Measurements from ENCODE around the gene BRSK2. TPM values are rescaled to one million over a fixed set of nuclear protein-coding genes. Genes with fewer than 3 reads are reported as not detected.

BRSK2 gene
- total RNA-seq, 1 donor from 2014 or later: 0.59 TPM

DNA sequence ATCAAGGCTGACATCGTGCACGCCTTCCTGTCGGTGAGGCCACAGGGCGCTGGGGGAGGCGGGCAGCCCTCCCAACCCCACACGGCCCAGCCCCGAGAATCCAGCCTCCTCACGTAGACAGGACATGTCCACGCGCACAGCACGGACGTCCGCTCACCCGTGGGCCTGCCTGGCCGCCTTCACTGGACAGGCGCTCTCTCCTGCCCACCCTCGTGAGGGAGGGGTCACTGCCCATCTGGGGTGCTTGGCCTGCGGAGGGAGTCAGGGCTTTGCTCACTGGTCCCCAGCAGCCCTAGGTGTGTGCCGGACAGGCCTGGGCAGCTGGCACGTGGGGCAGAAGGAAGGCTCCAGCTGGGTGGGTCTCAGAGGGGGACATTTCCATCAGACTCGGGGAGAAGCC lies 64.8 kb downstream of the BRSK2 start:
- DNase-seq: no peak

DNA sequence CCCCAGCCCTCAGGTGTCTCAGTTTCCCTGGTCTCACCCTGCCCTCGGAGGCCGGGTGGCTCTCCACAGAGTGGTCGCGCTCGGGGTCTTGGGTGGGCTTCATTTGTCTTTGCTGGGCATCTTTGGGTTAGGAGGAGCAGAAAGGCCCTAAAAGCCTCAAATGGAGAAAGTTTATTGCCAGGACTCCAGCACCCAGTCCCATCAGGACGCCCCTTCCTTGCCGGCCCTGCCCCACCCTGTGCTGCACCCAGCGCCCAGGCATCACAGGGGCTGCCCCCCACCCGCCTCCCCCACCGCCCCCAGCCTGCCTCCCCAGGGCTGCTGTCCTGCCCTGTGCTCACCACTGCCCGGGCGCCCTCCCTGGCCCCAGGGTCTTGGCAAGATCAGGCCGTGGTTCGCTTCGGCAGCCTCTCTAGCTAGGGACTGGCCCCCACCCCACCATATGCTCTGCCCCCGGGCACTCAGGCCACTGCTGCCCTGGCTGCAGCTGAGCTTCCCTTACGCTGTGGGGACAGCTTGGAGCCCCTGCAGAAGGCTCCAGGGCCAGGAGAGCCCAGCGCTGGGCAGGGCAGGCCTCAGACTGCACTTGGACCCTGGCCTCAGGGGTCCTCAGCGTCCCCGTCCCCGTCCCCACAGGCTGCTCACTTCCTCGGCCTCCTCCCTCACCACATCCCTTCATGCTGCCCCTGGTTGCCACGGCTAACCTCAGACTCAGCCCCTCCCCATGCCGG lies 65.5 kb downstream of the BRSK2 start:
- no peak for DNase-seq

GRCh38 chr11:1455763-1456060 lies 66.0 kb downstream of the BRSK2 start:
- no peak for DNase-seq

- DNase-seq: no peak
Measured at GRCh38 chr11:1456176-1456575, 66.4 kb downstream of the BRSK2 start.

DNA sequence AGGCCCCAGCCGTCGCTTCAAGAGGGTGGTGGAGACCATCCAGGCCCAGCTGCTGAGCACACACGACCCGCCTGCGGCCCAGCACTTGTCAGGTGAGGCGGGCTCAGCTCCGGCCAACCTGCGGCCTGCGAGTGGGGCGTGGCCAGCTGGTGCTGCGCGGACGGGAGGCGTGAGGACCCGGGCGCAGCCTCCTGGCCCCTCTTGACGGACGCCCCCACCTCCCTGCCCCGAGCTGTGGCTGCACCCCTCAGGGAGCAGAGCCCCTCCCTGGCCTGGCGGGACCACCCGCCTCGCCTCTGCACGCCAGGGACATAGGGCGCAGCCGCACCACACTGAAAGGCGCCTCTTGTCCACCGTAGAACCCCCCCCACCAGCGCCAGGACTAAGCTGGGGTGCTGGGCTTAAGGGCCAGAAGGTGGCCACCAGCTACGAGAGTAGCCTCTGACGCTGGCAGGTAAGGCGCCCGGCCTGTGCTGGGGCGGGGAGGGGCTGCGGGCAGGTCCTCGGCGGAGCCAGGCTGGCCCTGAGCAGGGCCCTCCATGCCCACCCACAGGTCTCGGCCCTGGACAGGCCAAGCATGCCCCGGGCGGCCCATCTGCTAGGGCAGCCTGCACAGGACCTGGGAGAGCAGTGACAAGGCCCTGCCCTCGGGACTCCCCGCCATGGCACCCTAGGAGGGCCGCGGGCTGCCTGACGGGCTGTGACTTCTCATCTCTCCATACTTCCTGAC lies 67.0 kb downstream of the BRSK2 start:
- DNase-seq: no peak

- DNase-seq: no peak
Measured at GRCh38 chr11:1457326-1457680, 67.6 kb downstream of the BRSK2 start.

DNA sequence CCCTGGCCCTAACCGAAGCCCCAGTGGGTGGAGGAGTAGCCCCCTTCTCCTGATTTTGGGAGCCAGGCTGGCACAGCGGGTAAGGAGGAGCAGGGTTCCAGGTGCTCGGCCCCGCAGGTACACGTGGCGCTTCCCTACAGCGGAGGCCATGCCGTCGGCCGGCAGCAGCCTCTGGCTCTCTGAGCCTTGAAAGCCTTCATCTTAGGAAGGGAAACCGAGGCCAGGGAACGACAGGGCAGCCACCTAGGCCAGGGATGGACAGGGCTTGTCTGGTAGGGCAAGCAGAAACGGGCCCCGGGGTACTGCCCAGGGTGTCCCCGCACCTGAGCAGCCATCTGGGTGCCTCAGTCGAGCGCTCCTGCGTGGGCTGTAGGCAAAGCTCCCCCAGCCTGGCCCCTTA lies 68.1 kb downstream of the BRSK2 start:
- no peak for DNase-seq

DNA sequence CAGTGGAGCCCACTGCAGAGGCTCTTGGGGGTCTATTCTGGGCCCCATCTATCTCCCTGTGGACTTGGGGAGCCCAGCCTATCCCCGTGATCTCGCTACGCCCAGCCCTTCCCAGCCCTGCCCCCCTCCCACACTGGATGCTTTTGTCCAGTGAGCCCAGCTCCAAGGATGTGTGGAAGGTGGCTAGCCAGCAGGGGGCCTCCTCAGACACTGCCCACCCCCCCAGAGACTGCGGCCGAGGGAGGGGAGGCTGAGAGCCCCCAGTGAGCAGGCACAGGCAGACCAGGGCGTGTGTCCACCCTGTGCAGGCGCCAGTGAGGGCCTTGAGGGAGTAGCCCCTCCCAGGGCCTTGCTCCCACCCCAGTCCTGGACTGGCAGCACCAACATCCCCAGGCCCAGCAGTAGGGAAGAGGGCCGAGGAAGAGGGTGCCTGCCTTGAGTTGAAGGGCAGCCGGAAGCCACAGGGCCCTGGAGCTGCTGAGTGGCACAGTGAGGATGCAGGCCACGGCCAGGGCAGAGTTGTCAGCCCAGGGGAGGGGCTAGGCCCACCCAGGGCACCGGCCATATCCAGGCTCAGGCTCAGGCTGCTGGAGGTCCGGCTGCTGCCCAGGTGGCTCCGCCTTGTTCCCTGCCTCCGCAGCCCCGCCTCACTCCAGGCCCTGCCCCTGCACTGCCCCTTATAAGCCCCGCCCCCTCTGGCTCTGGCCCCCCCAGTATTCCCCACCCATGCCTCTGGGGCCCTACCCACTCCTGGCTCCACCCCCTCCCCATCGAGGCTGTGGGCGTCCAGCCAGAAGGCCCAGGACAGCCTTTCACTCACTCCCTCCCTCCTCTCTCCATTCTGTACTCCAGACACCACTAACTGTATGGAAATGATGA lies 68.8 kb downstream of the BRSK2 start:
- no peak for DNase-seq

DNA sequence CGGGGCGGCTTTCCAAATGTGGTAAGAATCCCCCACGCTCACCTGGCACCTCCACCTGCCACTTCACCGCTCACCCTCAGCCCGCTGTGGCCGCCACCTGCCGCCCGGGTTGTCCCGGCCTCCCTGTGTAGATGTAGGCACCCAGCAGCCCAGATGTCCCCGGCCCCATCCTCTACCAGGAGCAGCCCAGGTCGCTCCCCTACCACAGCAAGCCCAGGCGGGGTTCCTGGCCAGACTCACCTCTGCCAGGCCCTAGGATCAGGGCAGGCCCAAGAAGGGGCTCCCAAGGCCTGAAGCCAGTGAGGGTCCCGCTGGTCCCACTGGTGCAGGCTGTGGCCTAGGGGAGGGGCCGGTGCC lies 69.5 kb downstream of the BRSK2 start:
- DNase-seq: no peak

DNA sequence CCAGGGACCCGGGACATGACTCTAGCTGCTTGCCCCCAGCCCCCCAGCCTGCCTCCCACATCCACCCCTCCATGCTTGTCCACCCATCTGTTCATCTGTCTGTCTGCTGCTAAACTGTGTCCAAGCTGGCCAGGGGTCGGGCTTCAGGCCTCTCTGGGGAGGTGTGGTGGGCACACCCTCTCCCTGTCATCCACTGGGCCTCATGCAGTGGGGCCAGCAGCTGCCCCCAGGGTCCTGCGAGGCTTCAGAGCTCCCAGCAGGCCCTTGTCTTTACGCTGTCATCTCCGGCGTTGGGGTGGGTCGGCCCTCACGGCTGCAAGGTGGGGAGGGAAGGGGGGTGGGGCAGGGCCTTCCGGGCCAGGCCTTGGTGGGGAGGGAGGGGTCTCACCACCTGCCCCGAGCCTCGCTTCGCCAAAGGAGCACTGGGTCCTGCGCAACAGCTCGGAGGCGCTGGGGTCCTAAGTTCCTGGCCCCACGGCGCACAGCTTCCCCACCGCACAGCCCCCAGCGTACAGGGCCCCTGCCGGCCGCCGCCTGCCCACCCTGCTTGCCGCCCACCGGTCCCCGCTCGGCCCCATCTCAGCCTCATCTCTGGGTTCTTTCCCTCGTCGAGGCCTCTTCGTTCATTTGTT lies 70.1 kb downstream of the BRSK2 start:
- no peak for DNase-seq

DNA sequence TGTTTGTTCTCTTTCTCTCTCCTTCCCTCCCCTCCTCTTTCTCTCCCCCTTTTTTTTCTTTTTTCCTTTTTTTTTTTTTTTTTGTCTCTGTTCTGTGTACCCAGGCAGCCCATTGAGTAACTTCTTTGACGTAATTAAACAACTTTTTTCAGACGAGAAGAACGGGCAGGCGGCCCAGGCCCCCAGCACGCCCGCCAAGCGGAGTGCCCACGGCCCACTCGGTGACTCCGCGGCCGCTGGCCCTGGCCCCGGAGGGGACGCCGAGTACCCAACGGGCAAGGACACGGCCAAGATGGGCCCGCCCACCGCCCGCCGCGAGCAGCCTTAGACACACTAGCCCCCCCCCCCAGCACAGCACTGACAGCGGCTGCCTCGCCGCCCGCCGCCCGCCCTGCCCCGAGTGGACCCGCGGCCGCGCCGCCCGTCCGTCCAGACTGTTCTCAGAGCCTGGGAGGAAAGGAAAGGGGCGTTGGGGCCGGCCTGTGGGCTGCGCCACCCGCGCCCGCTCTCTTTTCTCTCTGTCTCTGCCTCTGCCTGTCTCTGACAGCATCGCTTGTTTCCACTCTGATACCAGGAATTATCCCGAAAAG lies 70.8 kb downstream of the BRSK2 start:
- no peak for DNase-seq

DNA sequence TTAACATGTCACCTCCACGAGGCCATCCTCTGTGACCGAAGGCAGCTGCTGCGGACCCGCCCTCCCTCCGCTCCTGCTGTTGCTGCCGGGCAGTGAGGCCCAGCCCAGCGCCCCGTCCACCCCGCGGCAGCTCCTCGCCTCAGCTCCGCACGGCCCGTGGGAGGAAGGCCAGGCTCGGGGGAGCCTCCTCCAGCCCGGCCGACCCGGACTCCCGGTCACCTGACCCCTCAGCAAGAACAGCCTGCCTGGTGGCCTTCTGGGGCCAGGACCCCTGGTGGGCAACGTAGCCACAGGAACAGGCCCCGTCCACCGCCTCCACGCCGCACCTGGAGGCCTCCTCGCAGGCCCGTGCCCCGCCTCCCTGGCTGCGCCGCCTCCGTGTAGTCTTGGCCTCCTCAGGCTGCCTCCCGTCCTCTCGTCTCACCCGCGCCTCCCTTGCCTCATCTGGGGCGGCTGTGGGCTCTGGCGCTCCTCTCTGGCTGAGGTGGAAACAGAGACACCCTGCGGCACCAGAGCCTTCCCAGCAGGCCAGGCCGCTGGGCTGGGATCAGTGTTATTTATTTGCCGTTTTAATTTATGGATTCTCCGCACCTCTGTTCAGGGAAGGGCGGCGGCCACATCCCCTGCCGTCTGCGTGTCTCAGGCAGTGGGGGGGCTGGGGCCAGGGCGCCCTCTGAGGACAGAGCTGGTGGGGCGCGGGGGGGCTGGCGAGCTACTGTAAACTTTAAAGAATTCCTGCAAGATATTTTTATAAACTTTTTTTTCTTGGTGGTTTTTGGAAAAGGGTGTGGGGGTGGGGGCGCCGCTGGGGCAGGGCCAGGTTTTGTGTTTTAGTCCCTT lies 71.5 kb downstream of the BRSK2 start:
- no peak for DNase-seq

DNA sequence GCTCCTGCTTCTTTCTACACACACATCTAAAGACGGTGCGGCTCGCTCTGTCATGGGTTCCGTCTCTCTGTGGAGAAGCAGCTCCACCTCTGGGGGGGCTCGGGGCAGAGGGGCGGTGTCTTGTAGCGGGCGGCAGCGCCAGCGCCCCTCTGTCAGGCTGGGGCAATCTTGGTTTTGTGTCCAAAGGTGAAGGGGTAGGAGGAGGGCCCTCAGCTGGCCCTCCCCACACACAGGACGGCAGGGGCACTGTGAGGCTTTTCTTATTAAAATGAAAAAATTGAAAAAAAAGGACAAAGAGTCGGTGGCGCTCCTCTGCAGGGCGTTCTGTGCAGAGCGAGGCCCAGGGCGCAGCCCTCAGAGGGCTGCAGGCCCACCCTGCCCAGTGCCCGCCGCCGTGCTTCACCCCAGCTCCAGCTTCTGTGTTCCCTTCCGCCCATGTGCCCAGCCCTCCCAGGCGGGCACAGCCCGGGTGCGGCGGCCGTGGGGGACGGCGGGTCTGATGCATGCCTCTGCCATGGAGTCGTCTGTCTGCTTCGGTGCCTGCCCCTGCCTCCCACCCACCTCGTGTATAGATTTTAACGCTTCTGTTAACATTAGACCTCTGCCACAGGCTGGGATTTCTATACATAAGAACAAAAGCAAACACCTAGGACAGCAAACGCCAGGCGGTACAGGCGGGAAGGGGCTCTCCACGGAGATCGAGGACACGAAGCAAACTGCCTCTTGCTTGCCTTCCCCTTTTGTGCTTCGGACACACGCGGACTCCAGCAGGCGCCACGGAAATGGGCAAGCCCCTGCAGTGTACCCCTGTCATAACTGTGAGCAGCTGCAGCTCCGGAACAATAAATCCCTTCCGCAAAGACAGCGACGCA lies 72.3 kb downstream of the BRSK2 start:
- no peak for DNase-seq

GRCh38 chr11:1462698-1462975 lies 72.9 kb downstream of the BRSK2 start:
- no peak for DNase-seq

DNA sequence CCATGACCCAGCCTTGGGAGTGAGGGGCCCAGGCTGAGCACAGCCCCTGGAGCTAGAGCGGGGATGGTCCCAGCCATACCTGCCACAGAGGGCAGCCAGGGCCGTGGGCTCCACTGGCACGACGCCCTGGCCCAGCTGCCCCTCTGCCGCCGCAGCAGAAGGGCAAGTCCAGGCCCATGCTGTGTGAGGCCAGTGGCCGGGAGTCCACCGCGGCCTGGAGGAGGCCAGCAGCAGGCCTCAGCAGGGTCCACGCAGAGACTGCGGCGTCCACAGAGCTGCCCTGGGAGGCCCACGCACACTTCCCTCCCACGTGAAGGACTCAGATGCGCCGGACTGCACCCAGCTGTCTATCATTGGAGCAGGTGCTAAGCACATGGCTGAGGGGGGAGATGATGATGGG lies 73.3 kb downstream of the BRSK2 start:
- no peak for DNase-seq

GRCh38 chr11:1466784-1467183 lies 77.0 kb downstream of the BRSK2 start:
- no peak for DNase-seq

- no peak for DNase-seq
Measured at GRCh38 chr11:1467270-1467669, 77.5 kb downstream of the BRSK2 start.

- no peak for DNase-seq
Measured at GRCh38 chr11:1468002-1468401, 78.3 kb downstream of the BRSK2 start.

DNA sequence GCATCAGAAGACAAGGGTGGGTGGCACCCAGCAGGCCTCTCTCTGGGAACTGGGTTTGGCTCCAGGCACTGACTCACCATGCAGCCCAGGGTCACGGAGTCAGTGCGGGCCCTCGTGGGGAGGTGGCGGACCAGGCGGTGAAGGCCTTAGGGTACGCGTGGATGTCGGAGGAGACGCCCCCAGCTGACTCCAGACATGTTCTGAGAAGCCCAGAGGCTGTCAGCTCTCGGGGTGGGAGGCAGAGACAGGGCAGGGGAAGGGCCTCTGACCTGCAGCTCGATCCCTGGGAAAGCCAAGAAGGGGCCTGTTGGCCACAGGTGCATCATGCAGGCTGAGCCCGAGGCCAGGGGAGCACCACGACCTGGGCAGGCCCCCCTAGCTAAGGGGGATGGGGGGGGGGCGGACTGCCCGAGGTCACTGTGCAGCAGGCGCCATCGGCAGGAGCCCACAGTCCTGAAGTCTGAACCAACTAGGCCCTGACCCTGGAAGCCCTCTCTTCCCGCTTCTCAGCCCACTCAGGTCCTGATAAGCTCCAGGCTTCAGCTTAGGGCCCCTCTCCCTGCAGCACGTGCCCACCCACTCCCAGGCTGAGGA lies 78.8 kb downstream of the BRSK2 start:
- DNase-seq: no peak

GRCh38 chr11:1469287-1469910 lies 79.7 kb downstream of the BRSK2 start:
- DNase-seq: no peak
